ENCODE data around the gene DUSP2. TPM values are rescaled to one million over a fixed set of nuclear protein-coding genes. Genes with fewer than 3 reads are reported as not detected.
A peak's percentile ranks its signal among the peaks of the same experiment; 100 is the strongest.

The DUSP2 gene
- total RNA-seq, 1 donor: 3.3 TPM

DNA sequence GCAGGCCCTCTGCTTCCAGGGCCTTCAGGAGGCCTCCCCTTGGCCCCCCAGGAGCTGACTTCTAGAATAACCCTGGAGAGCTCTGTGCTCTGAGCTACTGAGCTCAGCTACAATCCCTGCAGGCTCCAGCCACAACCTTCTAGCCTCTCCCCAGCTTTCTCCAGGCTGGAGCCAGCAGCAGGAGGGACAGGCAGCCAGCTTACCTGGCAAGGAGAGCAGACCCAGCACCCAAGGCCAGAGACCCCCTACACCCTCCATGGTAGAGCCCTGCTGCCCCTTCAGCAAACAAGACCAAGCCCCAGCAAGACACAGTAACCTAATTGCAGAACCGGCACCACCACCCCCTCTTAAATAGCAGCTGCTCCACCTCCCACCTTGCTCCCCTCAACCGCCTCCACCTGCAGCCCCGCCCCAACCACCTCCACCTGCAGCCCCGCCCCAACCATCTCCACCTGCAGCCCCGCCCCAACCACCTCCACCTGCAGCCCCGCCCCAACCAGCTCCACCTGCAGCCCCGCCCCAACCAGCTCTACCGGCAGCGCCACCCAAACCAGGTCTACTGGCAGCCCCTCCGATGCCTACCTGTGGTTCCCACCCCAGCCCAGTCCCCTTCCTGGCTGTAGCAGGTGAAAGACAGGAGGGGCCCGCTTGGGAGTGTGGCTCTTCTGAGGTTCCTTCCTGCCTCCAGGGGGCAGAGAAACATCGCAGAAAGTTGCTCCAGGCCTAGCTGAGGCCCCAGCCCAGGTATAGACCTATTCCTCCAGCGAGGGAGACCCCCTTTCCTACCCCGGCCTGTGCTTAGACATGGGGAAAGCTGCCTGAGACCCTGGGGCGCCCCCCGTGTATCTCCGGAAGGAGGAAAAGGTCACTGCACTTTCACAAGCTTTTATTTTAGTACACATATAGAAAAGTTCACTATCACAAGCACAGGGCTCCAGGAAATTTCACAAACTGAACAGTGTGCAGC lies 6.8 kb downstream of the DUSP2 start, which contains the start of gene ASTL:
TSS of gene ASTL (minus strand) at position 324 of the 967 bp plus-strand sequence. CDS start at position 258, 66 bp downstream.
- no peak within 1 kb of the TSS for H2AFZ ChIP-seq (ENCODE audit: low read length)
- no peaks in the 10 kb centered on the region for H3K4me1 ChIP-seq (ENCODE audit: insufficient read depth, low read length)
- H3K9me3 ChIP-seq (ENCODE audit: low read depth, low read length): no peaks in the 10 kb centered on the region
- H3K36me3 ChIP-seq (ENCODE audit: insufficient read depth, low read length): no peaks in the 10 kb centered on the region
- DNase-seq (ENCODE audit: insufficient read length, low spot score, missing footprints): peak; percentile 96
- H4K20me1 ChIP-seq (ENCODE audit: insufficient read depth, low read length): peaks cover 2% of the 10 kb centered on the region
- H3K27me3 ChIP-seq (ENCODE audit: insufficient read depth, low read length): peaks cover 5% of the 10 kb centered on the region
- peak; percentile 60 for TF ChIP-seq CTCF (IDR thresholded peaks at IDR 0.05; ENCODE audit: extremely low read depth, low read depth, low read length)
- H3K4me2 ChIP-seq (ENCODE audit: insufficient read depth, low read length): no peak within 1 kb of the TSS
- H3K4me3 ChIP-seq (ENCODE audit: insufficient read depth, low read length): no peak within 1 kb of the TSS
- no peak within 1 kb of the TSS for H3K27ac ChIP-seq (ENCODE audit: low read depth, low read length)
- H3K79me2 ChIP-seq (ENCODE audit: insufficient read depth, low read length): no peaks in the 10 kb centered on the region

DNA sequence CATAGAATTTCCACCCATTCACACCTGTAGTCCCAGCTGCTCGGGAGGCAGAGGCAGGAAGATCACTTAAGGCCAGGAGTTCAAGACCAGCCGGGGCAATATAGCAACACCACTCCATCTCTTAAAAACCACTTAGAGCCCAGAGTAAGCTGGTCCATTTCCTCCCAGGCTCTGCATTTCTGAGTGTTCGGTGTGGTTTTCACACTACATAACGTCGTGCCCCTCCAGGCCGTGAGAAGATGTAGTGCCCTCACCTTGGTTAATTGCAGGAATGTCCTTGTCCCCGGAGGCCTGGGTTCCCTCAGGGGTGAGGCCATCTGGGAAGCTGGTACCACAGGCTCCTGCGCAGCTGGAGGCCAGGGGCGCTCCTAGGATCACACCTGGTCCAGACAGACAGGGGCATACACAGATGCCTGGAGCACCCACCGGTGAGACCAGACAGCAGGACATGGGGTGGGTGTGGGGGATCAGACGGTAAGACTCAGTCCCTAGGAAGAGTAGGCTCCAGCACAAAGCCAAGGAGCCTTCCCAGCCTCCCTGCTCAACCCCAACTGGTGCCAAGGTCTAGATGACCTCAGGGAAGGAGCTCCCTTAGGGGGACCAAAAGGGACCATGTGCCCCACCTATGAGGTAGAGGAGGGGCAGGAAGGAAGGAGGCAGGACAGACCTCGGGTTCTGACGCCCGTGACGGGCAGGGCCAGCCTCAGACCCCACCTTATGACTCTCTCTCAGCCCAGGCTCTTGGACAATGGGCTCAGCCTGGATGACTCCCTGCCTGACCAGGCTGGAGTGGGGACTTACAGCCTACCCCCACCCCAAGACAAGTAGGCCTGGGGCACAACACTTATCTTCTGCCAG lies 7.7 kb downstream of the DUSP2 start:
- Histone ChIP-seq H3K79me2 (ENCODE audit: insufficient read depth, low read length) (no peaks in the 10 kb centered on the region), H3K9me3 (ENCODE audit: low read depth, low read length) (no peaks in the 10 kb centered on the region), H3K4me1 (ENCODE audit: insufficient read depth, low read length) (no peaks in the 10 kb centered on the region), H4K20me1 (ENCODE audit: insufficient read depth, low read length) (peaks cover 2% of the 10 kb centered on the region), H3K36me3 (ENCODE audit: insufficient read depth, low read length) (no peaks in the 10 kb centered on the region), H3K4me3 (ENCODE audit: insufficient read depth, low read length) (no peak overlapping the region), H2AFZ (ENCODE audit: low read length) (no peak overlapping the region), H3K27ac (ENCODE audit: low read depth, low read length) (no peak overlapping the region), H3K4me2 (ENCODE audit: insufficient read depth, low read length) (no peak overlapping the region), H3K27me3 (ENCODE audit: insufficient read depth, low read length) (peaks cover 9% of the 10 kb centered on the region)
- peak; percentile 79 for DNase-seq (ENCODE audit: insufficient read length, low spot score, missing footprints)
- TF ChIP-seq CTCF (IDR thresholded peaks at IDR 0.05; ENCODE audit: extremely low read depth, low read depth, low read length): no peak

DNA sequence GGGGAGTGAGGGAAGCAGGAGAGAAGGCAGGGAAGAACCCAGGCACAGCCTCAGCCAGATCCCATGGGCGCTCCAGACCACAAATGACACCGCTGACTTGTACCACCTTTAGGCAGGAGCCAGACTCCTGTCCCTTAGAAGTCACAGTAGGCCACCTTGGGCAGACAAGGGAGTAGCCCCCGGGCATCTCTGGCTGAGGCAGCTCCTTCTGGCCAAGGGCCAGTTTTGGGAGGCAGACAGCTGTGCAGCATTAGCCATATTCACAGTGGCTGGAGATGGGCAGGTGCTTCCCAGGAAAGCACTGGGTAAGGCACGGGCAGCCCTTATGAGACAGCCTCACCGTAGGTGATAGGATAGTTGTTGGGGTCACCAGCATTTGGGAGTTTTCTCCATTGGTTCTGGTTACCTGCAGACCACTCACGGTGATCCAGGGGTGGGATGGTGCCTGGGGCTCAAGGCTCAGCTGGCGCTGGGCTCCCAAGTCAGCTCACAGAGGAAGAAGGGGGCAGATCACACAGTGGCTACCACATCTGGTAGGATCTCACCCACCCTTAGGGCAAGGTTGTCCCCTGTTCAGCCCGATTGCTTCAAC lies 9.0 kb downstream of the DUSP2 start:
- Histone ChIP-seq H3K36me3 (ENCODE audit: insufficient read depth, low read length) (no peaks in the 10 kb centered on the region), H3K9me3 (ENCODE audit: low read depth, low read length) (no peaks in the 10 kb centered on the region), H2AFZ (ENCODE audit: low read length) (no peak overlapping the region), H3K79me2 (ENCODE audit: insufficient read depth, low read length) (no peaks in the 10 kb centered on the region), H4K20me1 (ENCODE audit: insufficient read depth, low read length) (peaks cover 2% of the 10 kb centered on the region), H3K27me3 (ENCODE audit: insufficient read depth, low read length) (peaks cover 9% of the 10 kb centered on the region), H3K4me1 (ENCODE audit: insufficient read depth, low read length) (no peaks in the 10 kb centered on the region), H3K27ac (ENCODE audit: low read depth, low read length) (no peak overlapping the region), H3K4me3 (ENCODE audit: insufficient read depth, low read length) (no peak overlapping the region), H3K4me2 (ENCODE audit: insufficient read depth, low read length) (no peak overlapping the region)
- DNase-seq (ENCODE audit: insufficient read length, low spot score, missing footprints): peak; percentile 29
- TF ChIP-seq CTCF (IDR thresholded peaks at IDR 0.05; ENCODE audit: extremely low read depth, low read depth, low read length): no peak

Data from osteoblast (primary cell).